Osteocyte (in vitro differentiated cells): ENCODE data around the gene LRBA. TPM values are rescaled to one million over a fixed set of nuclear protein-coding genes. Genes with fewer than 3 reads are reported as not detected.
A peak's percentile ranks its signal among the peaks of the same experiment; 100 is the strongest.

Source experiments
- DNase-seq: peaks from one replicate; pipeline ENCODE4 v3.0.0; 2021; ENCODE audit warnings: mixed read lengths; ENCODE audit not compliant: unreplicated experiment; ENCODE audit errors: extremely low spot score
- H3K27ac Mint-ChIP-seq: one replicate; pipeline ENCODE4 v1.8.0; 2021; ENCODE audit warnings: mild to moderate bottlenecking, mixed read lengths; ENCODE audit not compliant: unreplicated experiment
- H3K27me3 Mint-ChIP-seq: one replicate; pipeline ENCODE4 v1.8.0; 2021; ENCODE audit warnings: mixed read lengths; ENCODE audit not compliant: unreplicated experiment
- H3K36me3 Mint-ChIP-seq: one replicate; pipeline ENCODE4 v1.8.0; 2021; ENCODE audit warnings: mixed read lengths; ENCODE audit not compliant: unreplicated experiment
- H3K4me1 Mint-ChIP-seq: one replicate; pipeline ENCODE4 v1.8.0; 2021; ENCODE audit warnings: mixed read lengths; ENCODE audit not compliant: unreplicated experiment
- H3K4me3 Mint-ChIP-seq: one replicate; pipeline ENCODE4 v1.8.0; 2021; ENCODE audit warnings: mild to moderate bottlenecking, moderate library complexity, mixed read lengths; ENCODE audit not compliant: unreplicated experiment
- H3K9me3 Mint-ChIP-seq: one replicate; pipeline ENCODE4 v1.8.0; 2021; ENCODE audit warnings: mixed read lengths; ENCODE audit not compliant: unreplicated experiment
- total RNA-seq: library from RNA; stranded (reverse); gene quantifications from 2 replicates; pipeline ENCODE4 v1.2.1, GENCODE V29; 2021
- TF ChIP-seq, protein P1 (sequence below): fragments of 200-600 bp; sonication (generic); IDR thresholded peaks from 2 replicates; pipeline ENCODE4 v1.5.0; 2021; ENCODE audit warnings: antibody characterized with exemption, mild to moderate bottlenecking, moderate library complexity

The LRBA gene
- total RNA-seq, 1 donor from 2014 or later, result 40.8 TPM

DNA sequence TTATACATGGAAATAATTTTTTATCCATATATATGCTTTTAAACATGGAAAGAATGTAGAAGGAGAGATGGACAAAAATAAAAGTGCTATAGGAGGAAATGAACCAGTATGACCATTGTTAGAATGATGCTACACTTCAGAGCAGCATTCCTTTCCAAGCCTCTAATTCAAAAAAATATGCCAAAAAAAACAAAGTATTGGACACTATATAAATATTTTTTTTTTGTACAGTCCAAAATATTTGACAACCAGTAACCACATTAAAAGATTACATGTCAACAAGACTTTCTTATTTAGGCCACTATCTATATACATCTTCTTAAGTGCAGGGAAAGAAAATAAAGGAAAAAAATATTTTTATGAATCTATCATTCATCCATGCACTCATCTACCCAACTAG is 198.6 kb downstream of the LRBA start:
- no peak for DNase-seq
- Mint-ChIP-seq H3K4me3 (no peak overlapping the region), H3K27me3 (no peaks in the 10 kb centered on the region), H3K4me1 (peaks cover 32% of the 10 kb centered on the region), H3K9me3 (no peaks in the 10 kb centered on the region), H3K27ac (peak overlapping the region; percentile 25), H3K36me3 (peaks cover 2% of the 10 kb centered on the region)
- TF ChIP-seq, protein P1, sequence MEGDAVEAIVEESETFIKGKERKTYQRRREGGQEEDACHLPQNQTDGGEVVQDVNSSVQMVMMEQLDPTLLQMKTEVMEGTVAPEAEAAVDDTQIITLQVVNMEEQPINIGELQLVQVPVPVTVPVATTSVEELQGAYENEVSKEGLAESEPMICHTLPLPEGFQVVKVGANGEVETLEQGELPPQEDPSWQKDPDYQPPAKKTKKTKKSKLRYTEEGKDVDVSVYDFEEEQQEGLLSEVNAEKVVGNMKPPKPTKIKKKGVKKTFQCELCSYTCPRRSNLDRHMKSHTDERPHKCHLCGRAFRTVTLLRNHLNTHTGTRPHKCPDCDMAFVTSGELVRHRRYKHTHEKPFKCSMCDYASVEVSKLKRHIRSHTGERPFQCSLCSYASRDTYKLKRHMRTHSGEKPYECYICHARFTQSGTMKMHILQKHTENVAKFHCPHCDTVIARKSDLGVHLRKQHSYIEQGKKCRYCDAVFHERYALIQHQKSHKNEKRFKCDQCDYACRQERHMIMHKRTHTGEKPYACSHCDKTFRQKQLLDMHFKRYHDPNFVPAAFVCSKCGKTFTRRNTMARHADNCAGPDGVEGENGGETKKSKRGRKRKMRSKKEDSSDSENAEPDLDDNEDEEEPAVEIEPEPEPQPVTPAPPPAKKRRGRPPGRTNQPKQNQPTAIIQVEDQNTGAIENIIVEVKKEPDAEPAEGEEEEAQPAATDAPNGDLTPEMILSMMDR, result no peak

DNA sequence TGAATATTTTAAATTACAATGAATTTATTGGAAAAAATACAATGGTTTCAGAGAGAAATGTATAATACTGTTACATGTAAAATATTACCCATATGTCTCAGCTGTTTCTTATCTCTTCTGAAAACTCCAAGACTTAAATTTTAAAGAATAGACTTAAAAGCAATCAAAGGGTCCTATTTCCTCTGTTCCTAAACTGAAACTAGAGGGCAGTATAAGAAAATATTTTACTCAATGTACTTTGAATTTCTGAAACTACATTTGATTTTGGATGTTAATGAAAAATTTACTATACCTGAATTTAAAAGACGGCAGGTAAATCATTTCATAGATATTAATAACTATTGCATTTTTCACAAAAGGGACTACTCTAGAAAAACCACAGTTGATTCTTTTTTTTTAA is 200.2 kb downstream of the LRBA start:
- Mint-ChIP-seq H3K36me3 (peaks cover 3% of the 10 kb centered on the region), H3K4me1 (peaks cover 32% of the 10 kb centered on the region), H3K9me3 (no peaks in the 10 kb centered on the region), H3K27ac (no peak overlapping the region), H3K4me3 (no peak overlapping the region), H3K27me3 (no peaks in the 10 kb centered on the region)
- DNase-seq, result no peak
- TF ChIP-seq, protein P1, result peak; percentile 36

DNA sequence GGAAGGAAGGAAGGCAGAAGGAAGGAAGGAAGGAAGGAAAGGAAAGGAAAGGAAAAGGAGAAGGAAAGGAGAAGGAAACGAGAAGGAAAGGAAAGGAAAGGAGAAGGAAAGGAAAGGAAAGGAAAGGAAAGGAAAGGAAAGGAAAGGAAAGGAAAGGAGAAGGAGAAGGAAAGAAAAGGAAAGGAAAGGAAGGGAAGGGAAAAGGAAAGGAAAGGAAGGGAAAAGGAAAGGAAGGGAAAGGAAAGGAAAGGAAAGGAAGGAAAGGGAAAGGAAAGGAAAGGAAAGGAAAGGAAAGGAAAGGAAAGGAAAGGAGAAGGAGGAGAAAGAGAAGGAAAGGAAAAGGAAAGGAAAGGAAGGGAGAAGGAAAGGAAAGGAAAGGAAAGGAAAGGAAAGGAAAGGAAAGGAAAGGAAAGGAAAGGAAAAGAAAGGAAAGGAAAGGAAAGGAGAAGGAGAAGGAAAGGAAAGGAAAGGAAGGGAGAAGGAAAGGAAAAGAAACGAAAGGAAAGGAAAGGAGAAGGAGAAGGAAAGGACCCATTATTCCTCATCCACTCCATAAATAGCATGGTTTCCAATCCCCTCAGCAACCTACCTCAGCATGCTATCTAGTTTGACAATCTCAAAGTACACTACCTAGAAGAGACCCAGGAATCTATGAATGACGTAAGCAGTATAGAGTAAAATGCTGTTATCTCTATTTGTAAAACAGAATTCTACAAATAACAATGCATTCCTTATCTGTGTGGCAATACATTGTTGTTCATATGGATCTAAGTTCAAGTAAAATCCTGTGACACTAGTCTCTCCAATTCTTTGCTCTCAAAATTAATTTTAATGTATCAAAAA is 209.7 kb downstream of the LRBA start:
- H3K4me1 Mint-ChIP-seq, result no peaks in the 10 kb centered on the region
- TF ChIP-seq, protein P1, result no peak
- H3K27me3 Mint-ChIP-seq, result no peaks in the 10 kb centered on the region
- H3K4me3 Mint-ChIP-seq, result no peak overlapping the region
- no peak for DNase-seq
- H3K36me3 Mint-ChIP-seq, result peaks cover 16% of the 10 kb centered on the region
- no peaks in the 10 kb centered on the region for H3K9me3 Mint-ChIP-seq
- no peak overlapping the region for H3K27ac Mint-ChIP-seq

DNA sequence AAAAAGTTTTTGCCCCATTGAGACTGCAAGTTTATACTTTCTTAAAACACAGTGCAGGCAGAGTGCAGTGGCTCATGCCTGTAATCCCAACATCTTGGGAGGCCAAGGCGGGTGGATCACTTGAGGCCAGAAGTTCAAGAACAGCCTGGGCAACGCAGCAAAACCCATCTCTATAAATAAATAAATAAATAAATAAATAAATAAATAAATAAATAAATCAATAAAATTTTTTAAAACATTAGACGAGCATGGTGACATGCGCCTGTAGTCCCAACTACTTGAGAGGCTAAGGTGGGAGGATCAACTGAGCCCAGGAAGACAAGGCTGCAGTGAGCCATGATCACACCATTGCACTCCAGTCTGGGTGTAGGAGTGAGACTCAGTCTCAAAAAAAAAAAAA is 213.3 kb downstream of the LRBA start:
- H3K9me3 Mint-ChIP-seq, result no peaks in the 10 kb centered on the region
- H3K27ac Mint-ChIP-seq, result no peak overlapping the region
- peaks cover 12% of the 10 kb centered on the region for H3K4me1 Mint-ChIP-seq
- TF ChIP-seq, protein P1, result no peak
- no peak for DNase-seq
- peaks cover 17% of the 10 kb centered on the region for H3K36me3 Mint-ChIP-seq
- no peak overlapping the region for H3K4me3 Mint-ChIP-seq
- H3K27me3 Mint-ChIP-seq, result no peaks in the 10 kb centered on the region

DNA sequence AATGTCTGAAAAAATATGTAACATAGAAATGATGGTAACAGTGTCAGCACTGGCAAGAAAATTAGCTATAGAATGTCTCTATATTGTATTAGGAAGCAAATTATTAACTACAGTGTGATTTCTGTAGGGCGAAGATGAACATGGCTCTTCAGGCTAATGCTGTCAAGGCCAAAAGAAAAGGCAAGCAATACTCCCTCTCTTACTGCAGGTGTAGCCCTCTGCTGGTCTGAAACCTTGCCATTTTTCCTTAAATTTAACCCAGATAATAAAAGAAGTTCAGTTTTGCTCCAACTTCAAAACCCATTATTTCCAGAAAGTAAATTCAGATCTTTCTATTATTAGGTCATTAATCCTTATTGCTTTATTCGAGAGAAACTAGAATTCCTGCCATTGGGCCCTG is 215.9 kb downstream of the LRBA start:
- Mint-ChIP-seq H3K36me3 (peaks cover 9% of the 10 kb centered on the region), H3K27ac (no peak overlapping the region), H3K27me3 (no peaks in the 10 kb centered on the region), H3K4me1 (peaks cover 13% of the 10 kb centered on the region), H3K9me3 (no peaks in the 10 kb centered on the region), H3K4me3 (no peak overlapping the region)
- TF ChIP-seq, protein P1, result peak; percentile 35
- DNase-seq, result no peak
